HepG2 (cell line): Measurements from ENCODE around the gene WEE1. TPM values are rescaled to one million over a fixed set of nuclear protein-coding genes. Genes with fewer than 3 reads are reported as not detected.

Source experiments
- ATF7 ChIP-seq, 2 experiments: fragments of 450-650 bp in 1 of 2; sonication (generic) in 1 of 2; formaldehyde crosslinking in 1 of 2; IDR thresholded peaks; 2 replicates each; pipeline versions ENCODE4 v1.4.0 to v1.6.1; 2016 to 2020; ENCODE audit warnings: antibody characterized with exemption in 1 of 2, mild to moderate bottlenecking in 1 of 2, missing genetic modification reagents in 1 of 2
- CEBPG ChIP-seq: IDR thresholded peaks from 2 replicates; pipeline ENCODE4 v1.6.1; 2016
- DMAP1 ChIP-seq: IDR thresholded peaks from 2 replicates; pipeline ENCODE4 v1.6.1; 2016
- EHMT2 ChIP-seq: fragments of 200-600 bp; sonication (generic); IDR thresholded peaks from 2 replicates; pipeline ENCODE4 v1.7.0; 2017; ENCODE audit warnings: antibody characterized with exemption, low read depth, low read length, borderline replicate concordance
- FOXK2 ChIP-seq: fragments of 450-650 bp; IDR thresholded peaks from 2 replicates; pipeline ENCODE4 v1.6.1; 2016
- FOXM1 ChIP-seq: sonication (generic); formaldehyde crosslinking; IDR thresholded peaks from 2 replicates; pipeline ENCODE4 v1.5.0; 2020; ENCODE audit warnings: missing genetic modification reagents
- HMG20B ChIP-seq: conservative IDR thresholded peaks from 2 replicates; pipeline ENCODE4 v1.6.1; 2016; ENCODE audit warnings: missing genetic modification reagents, missing compliant biosample characterization
- KDM6A ChIP-seq: IDR thresholded peaks from 2 replicates; pipeline ENCODE4 v1.6.1; 2016; ENCODE audit warnings: low read depth
- KLF16 ChIP-seq, 2 experiments: sonication (generic) in 1 of 2; formaldehyde crosslinking in 1 of 2; IDR thresholded peaks; 2 replicates each; pipeline versions ENCODE4 v1.6.1 to v1.8.0; 2016 to 2023; ENCODE audit warnings: missing genetic modification reagents in 2 of 2, missing compliant biosample characterization in 1 of 2
- MAFF ChIP-seq: IDR thresholded peaks from 2 replicates; pipeline ENCODE4 v1.6.1; 2011; ENCODE audit warnings: low read depth, low read length, improper control_type of control experiment
- PPARG ChIP-seq: conservative IDR thresholded peaks from 2 replicates; pipeline ENCODE4 v1.6.1; 2016; ENCODE audit warnings: missing biosample characterization, missing genetic modification reagents
- PRDM10 ChIP-seq: sonication (generic); formaldehyde crosslinking; IDR thresholded peaks from 2 replicates; pipeline ENCODE4 v1.4.0; 2020; ENCODE audit warnings: low read depth, missing genetic modification reagents
- SOX13 ChIP-seq, 3 experiments: fragments of 450-650 bp in 1 of 3; sonication (generic) in 1 of 3; formaldehyde crosslinking in 1 of 3; IDR thresholded peaks in 2 of 3; conservative IDR thresholded peaks in 1 of 3; 2 replicates each; pipeline versions ENCODE4 v1.5.0 to v1.6.1; 2016 to 2020; ENCODE audit warnings: antibody characterized with exemption in 1 of 3, mild to moderate bottlenecking in 1 of 3, missing compliant biosample characterization in 1 of 3, missing genetic modification reagents in 1 of 3, moderate library complexity in 1 of 3
- SOX6 ChIP-seq, 2 experiments: fragments of 450-650 bp in 1 of 2; sonication (generic) in 1 of 2; formaldehyde crosslinking in 1 of 2; IDR thresholded peaks; 2 replicates each; pipeline versions ENCODE4 v1.4.0 to v1.6.1; 2017 to 2020; ENCODE audit warnings: antibody characterized with exemption in 1 of 2, mild to moderate bottlenecking in 1 of 2, missing genetic modification reagents in 1 of 2
- ZBTB1 ChIP-seq: sonication (generic); formaldehyde crosslinking; IDR thresholded peaks from 2 replicates; pipeline ENCODE4 v1.4.0; 2020; ENCODE audit warnings: missing genetic modification reagents, borderline replicate concordance
- ZFX ChIP-seq: sonication (generic); formaldehyde crosslinking; IDR thresholded peaks from 2 replicates; pipeline ENCODE4 v1.4.0; 2020; ENCODE audit warnings: mild to moderate bottlenecking, low read depth, missing genetic modification reagents, moderate library complexity
- ZNF607 ChIP-seq: sonication (generic); formaldehyde crosslinking; IDR thresholded peaks from 2 replicates; pipeline ENCODE4 v1.5.1; 2020; ENCODE audit warnings: missing genetic modification reagents, mild to moderate bottlenecking, borderline replicate concordance
- polyA plus RNA-seq, 8 experiments: library from polyadenylated mRNA; depleted of rRNA in 3 of 8; stranded (reverse) in 7 of 8; unstranded in 1 of 8; fragments of >200 nt; fragmentation: Illumina TruSeq in 4 of 8; extraction: Trizol in 4 of 8; gene quantifications; 2 replicates each; pipeline versions ENCODE4 v1.2.1 to v1.2.3, GENCODE V29; 2011 to 2016; ENCODE audit warnings: low read depth in 4 of 8, missing spikeins in 1 of 8, mixed read lengths in 1 of 8; ENCODE audit not compliant: insufficient read depth in 1 of 8
- total RNA-seq, 5 experiments: library from RNA; depleted of rRNA; stranded (reverse); fragments of >200 nt; fragmentation: Illumina TruSeq; extraction: Trizol; gene quantifications; 2 replicates each; pipeline ENCODE4 v1.2.3, GENCODE V29; 2016; ENCODE audit warnings: low read depth in 1 of 5
- TF ChIP-seq, protein P1 (sequence below): sonication (generic); formaldehyde crosslinking; IDR thresholded peaks from 2 replicates; pipeline ENCODE4 v1.5.0; 2020; ENCODE audit warnings: mild to moderate bottlenecking, missing genetic modification reagents
- TF ChIP-seq, protein P2 (sequence below): sonication (generic); formaldehyde crosslinking; IDR thresholded peaks from 2 replicates; pipeline ENCODE4 v1.4.0; 2020; ENCODE audit warnings: missing genetic modification reagents
- TF ChIP-seq, protein P3 (sequence below): IDR thresholded peaks from 2 replicates; pipeline ENCODE4 v1.6.1; 2016; ENCODE audit warnings: low read depth, borderline replicate concordance

The WEE1 gene
- total and polyA plus RNA-seq, 2 of the 13 experiments (the other 11 are each of a cell fraction or from before 2014, with no cell fraction given) = 31.4 to 63.7 TPM

DNA sequence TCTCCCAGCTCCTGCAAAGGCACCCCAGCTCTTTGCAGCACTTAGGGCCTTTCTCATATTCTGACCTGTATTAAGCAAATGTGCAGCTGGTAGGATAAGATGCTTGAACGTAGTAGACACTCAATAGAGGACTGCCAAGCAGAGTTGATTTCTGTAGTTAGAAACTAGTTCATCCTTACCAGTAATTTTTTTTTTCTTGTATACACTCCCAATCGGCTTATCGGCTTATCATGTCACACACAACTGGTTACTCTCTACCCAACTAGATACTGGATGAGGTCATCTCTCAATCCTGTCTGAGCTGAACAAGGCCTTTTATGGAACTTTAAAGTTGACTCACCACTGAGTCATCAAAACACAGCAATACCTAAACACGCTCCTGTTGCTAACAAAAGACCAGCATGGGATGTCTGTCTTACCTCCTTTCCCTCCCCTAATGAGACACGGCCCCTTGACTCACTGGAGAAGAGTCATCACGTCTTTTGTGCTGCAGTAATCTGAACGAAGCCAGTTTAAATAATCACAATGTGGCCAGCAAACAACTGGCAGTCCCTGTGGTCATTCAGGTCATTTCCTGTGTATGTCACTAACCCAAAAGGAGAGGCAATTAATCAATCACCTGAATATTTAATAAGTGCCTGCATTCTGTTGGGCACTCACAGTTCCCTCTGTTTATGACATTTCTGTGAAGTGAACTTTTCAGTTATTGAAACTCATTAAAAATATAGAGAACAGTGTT, 7.5 kb upstream of the WEE1 start (continued):
- TF ChIP-seq EHMT2 (no peak), KDM6A (CRISPR knock-in tag) (0 out of 2 replicates have a peak, but pooled peaks have one; percentile 31), CEBPG (peak; percentile 67), KLF16 (CRISPR knock-in tag; IDR thresholded peaks at IDR 0.05) (peak in 1 of 2 experiments; percentile 86; a peak in 2 of 4 replicates), SOX13 (IDR thresholded peaks at IDR 0.05) (peak; percentile 74; the same call in 1 of the 2 replicates), SOX13 (CRISPR knock-in tag; conservative IDR thresholded peaks at IDR 0.05 in 1 of 2, IDR thresholded peaks at IDR 0.05 in 1 of 2) (peak in 1 of 2 experiments; percentile 86; a peak in 2 of 4 replicates), SOX6 (IDR thresholded peaks at IDR 0.05) (no peak), SOX6 (CRISPR knock-in tag; IDR thresholded peaks at IDR 0.05) (peak; percentile 91), PRDM10 (CRISPR knock-in tag) (0 out of 2 replicates have a peak, but pooled peaks have one; percentile 29), ATF7 (IDR thresholded peaks at IDR 0.05) (peak; percentile 97), ATF7 (CRISPR knock-in tag; IDR thresholded peaks at IDR 0.05) (peak; percentile 84; the same call in 1 of the 2 replicates), PPARG (CRISPR knock-in tag) (peak; percentile 42; the same call in 1 of the 2 replicates), ZFX (CRISPR knock-in tag) (0 out of 2 replicates have a peak, but pooled peaks have one; percentile 27), DMAP1 (CRISPR knock-in tag) (peak; percentile 55; the same call in 1 of the 2 replicates), FOXM1 (CRISPR knock-in tag) (no peak), FOXK2 (peak; percentile 90), ZNF607 (CRISPR knock-in tag) (peak; percentile 48; the same call in 1 of the 2 replicates), MAFF (peak; percentile 92), ZBTB1 (CRISPR knock-in tag) (no peak), HMG20B (CRISPR knock-in tag) (0 out of 2 replicates have a peak, but pooled peaks have one; percentile 42)
- TF ChIP-seq, protein P1, sequence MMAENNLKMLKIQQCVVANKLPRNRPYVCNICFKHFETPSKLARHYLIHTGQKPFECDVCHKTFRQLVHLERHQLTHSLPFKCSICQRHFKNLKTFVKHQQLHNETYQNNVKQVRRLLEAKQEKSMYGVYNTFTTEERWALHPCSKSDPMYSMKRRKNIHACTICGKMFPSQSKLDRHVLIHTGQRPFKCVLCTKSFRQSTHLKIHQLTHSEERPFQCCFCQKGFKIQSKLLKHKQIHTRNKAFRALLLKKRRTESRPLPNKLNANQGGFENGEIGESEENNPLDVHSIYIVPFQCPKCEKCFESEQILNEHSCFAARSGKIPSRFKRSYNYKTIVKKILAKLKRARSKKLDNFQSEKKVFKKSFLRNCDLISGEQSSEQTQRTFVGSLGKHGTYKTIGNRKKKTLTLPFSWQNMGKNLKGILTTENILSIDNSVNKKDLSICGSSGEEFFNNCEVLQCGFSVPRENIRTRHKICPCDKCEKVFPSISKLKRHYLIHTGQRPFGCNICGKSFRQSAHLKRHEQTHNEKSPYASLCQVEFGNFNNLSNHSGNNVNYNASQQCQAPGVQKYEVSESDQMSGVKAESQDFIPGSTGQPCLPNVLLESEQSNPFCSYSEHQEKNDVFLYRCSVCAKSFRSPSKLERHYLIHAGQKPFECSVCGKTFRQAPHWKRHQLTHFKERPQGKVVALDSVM (CRISPR knock-in tag) = no peak
- TF ChIP-seq, protein P2, sequence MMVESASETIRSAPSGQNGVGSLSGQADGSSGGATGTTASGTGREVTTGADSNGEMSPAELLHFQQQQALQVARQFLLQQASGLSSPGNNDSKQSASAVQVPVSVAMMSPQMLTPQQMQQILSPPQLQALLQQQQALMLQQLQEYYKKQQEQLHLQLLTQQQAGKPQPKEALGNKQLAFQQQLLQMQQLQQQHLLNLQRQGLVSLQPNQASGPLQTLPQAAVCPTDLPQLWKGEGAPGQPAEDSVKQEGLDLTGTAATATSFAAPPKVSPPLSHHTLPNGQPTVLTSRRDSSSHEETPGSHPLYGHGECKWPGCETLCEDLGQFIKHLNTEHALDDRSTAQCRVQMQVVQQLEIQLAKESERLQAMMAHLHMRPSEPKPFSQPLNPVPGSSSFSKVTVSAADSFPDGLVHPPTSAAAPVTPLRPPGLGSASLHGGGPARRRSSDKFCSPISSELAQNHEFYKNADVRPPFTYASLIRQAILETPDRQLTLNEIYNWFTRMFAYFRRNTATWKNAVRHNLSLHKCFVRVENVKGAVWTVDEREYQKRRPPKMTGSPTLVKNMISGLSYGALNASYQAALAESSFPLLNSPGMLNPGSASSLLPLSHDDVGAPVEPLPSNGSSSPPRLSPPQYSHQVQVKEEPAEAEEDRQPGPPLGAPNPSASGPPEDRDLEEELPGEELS = peak; percentile 92
- TF ChIP-seq, protein P3, sequence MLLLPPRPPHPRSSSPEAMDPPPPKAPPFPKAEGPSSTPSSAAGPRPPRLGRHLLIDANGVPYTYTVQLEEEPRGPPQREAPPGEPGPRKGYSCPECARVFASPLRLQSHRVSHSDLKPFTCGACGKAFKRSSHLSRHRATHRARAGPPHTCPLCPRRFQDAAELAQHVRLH (CRISPR knock-in tag) = peak; percentile 55; the same call in 1 of the 2 replicates
